ENCODE data around the gene ZNF747. TPM values are rescaled to one million over a fixed set of nuclear protein-coding genes. Genes with fewer than 3 reads are reported as not detected.

The ZNF747 gene
- total and polyA plus RNA-seq, 2 donors (not counting 3 experiments of a cell fraction or from before 2014, with no cell fraction given) = 6.4 to 7.2 TPM

- TF ChIP-seq FOS (IDR thresholded peaks at IDR 0.05; ENCODE audit: borderline replicate concordance, insufficient read depth, low read length) = no peak
- no peak for TF ChIP-seq CTCF (IDR thresholded peaks at IDR 0.05; ENCODE audit: extremely low read depth in 1 of 2, insufficient read depth in 1 of 2, low read depth in 1 of 2, low read length in 2 of 2)
- TF ChIP-seq POLR2A (IDR thresholded peaks at IDR 0.05; ENCODE audit: low read depth, low read length) = no peak
- no peak for TF ChIP-seq EZH2 (IDR thresholded peaks at IDR 0.05; ENCODE audit: borderline replicate concordance, low read depth, low read length, severe bottlenecking)
- TF ChIP-seq, protein P1, sequence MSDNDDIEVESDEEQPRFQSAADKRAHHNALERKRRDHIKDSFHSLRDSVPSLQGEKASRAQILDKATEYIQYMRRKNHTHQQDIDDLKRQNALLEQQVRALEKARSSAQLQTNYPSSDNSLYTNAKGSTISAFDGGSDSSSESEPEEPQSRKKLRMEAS (IDR thresholded peaks at IDR 0.05; ENCODE audit: insufficient read depth, insufficient read length) = no peak
- TF ChIP-seq GATA2 (IDR thresholded peaks at IDR 0.05; ENCODE audit: insufficient read depth, insufficient read length, low read depth, low read length) = no peak
- no peak for TF ChIP-seq JUN (IDR thresholded peaks at IDR 0.05; ENCODE audit: borderline replicate concordance, insufficient read depth, insufficient read length, low read depth)
- no peak for TF ChIP-seq MYC (IDR thresholded peaks at IDR 0.05; ENCODE audit: low read depth, low read length)
- TF ChIP-seq POLR2AphosphoS5 (IDR thresholded peaks at IDR 0.05; ENCODE audit: insufficient read depth, low read depth, low read length) = no peak
- POLR2A ChIA-PET = no interaction called here
- Histone ChIP-seq H3K27me3 (ENCODE audit: control insufficient read depth in 2 of 2, insufficient read depth in 2 of 2, low read length in 2 of 2) (peaks cover 3 to 4% of the 10 kb centered on the region in 2 experiments), H3K9ac (replicated peaks; ENCODE audit: extremely low read depth, insufficient read depth, low read length) (no peak overlapping the region), H3K9me3 (replicated peaks; ENCODE audit: control insufficient read depth, insufficient read depth, low read length) (no peaks in the 10 kb centered on the region), H3K4me3 (replicated peaks in 1 of 3; ENCODE audit: insufficient read depth in 1 of 3, low read depth in 1 of 3, low read length in 3 of 3) (no peak overlapping the region), H3K36me3 (ENCODE audit: control insufficient read depth in 2 of 2, extremely low read depth in 1 of 2, insufficient read depth in 2 of 2, low read length in 2 of 2) (no peaks in the 10 kb centered on the region), H3K4me1 (ENCODE audit: control insufficient read depth, extremely low read depth, insufficient read depth, low read length) (no peaks in the 10 kb centered on the region), H2AFZ (ENCODE audit: low read depth, low read length) (no peak overlapping the region), H3K4me2 (ENCODE audit: insufficient read depth, low read length) (no peak overlapping the region), H3K79me2 (ENCODE audit: control insufficient read depth, insufficient read depth, low read length) (no peaks in the 10 kb centered on the region), H3K27ac (ENCODE audit: insufficient read depth, low read depth, low read length) (no peak overlapping the region), H4K20me1 (replicated peaks; ENCODE audit: control insufficient read depth, extremely low read depth, insufficient read depth, low read length) (no peaks in the 10 kb centered on the region), H3K9me1 (replicated peaks; ENCODE audit: control insufficient read depth, extremely low read depth, insufficient read depth, low read length) (no peaks in the 10 kb centered on the region)
- intact Hi-C loops (cut with micrococcal nuclease) = no loop called here
- DNase-seq (ENCODE audit: low read depth, low spot score) (no peak), FAIRE-seq (no peak)
- BruUV-seq (replicated peaks) = no TSS peak
- CTCF ChIA-PET = interaction anchor here (1.4 kb wide), 1 partner anchor 12 kb away, joined by 3 read pairs; no protein-coding TSS in a partner anchor
- dilution Hi-C loops (cut with MboI; ENCODE audit: extremely low pct_ligation_motif_present, low sequenced_read_pairs) = no loop called here
These were observed 31.0 kb downstream of the ZNF747 start for GRCh38 chr16:30503403-30504296.
